H54 (cell line): ENCODE data around the gene DDI2.
"Not testable (repeated sequence)": the region's sequence is repeated elsewhere in the genome, so short reads cannot be mapped to it uniquely, and the experiment has no call there.

ENCODE experiments used
- DNase-seq: peaks from one replicate; pipeline ENCODE4 v3.0.0; 2011; ENCODE audit warnings: low spot score, mixed read lengths; ENCODE audit not compliant: insufficient read length
- FAIRE-seq: peaks from 3 replicates; lab custom pipeline; 2011; peaks lifted over from hg19 to GRCh38; lab: Jason Lieb, UNC
- POLR2A ChIP-seq: IDR thresholded peaks from 2 replicates; pipeline ENCODE4 v1.6.1; 2011; ENCODE audit warnings: low read depth, mild to moderate bottlenecking, low read length

Gene DDI2

GRCh38 chr1:15637826-15638225 is 20.6 kb downstream of the DDI2 start:
- TF ChIP-seq POLR2A = no peak
- DNase-seq (no peak), FAIRE-seq (no peak)

GRCh38 chr1:15639262-15639661 is 22.0 kb downstream of the DDI2 start:
- FAIRE-seq (no peak), DNase-seq (no peak)
- TF ChIP-seq POLR2A = no peak

- no peak for DNase-seq
- FAIRE-seq = no peak
- no peak for TF ChIP-seq POLR2A
Observed at GRCh38 chr1:15639931-15640330, 22.7 kb downstream of the DDI2 start.

- FAIRE-seq (no peak), DNase-seq (no peak)
- TF ChIP-seq POLR2A = no peak
Observed at GRCh38 chr1:15640667-15641066, 23.4 kb downstream of the DDI2 start.

- FAIRE-seq (no peak), DNase-seq (no peak)
- no peak for TF ChIP-seq POLR2A
Observed at GRCh38 chr1:15649937-15650336, 32.7 kb downstream of the DDI2 start.

GRCh38 chr1:15650433-15650832 is 33.2 kb downstream of the DDI2 start:
- FAIRE-seq = no peak
- no peak for TF ChIP-seq POLR2A
- DNase-seq = no peak

GRCh38 chr1:15652130-15652529 is 34.9 kb downstream of the DDI2 start:
- FAIRE-seq, DNase-seq: not testable (repeated sequence)

- no peak for TF ChIP-seq POLR2A
- FAIRE-seq = no peak
- DNase-seq = no peak
Observed at GRCh38 chr1:15654091-15654690, 36.9 kb downstream of the DDI2 start.

- TF ChIP-seq POLR2A = no peak
- FAIRE-seq (no peak), DNase-seq (no peak)
Observed at GRCh38 chr1:15656464-15656863, 39.2 kb downstream of the DDI2 start.

- TF ChIP-seq POLR2A = no peak
- no peak for DNase-seq
- FAIRE-seq = no peak
Observed at GRCh38 chr1:15657021-15657420, 39.8 kb downstream of the DDI2 start.

GRCh38 chr1:15660151-15660550 is 42.9 kb downstream of the DDI2 start:
- no peak for FAIRE-seq
- TF ChIP-seq POLR2A = no peak
- DNase-seq = no peak

GRCh38 chr1:15662477-15662876 is 45.2 kb downstream of the DDI2 start:
- no peak for TF ChIP-seq POLR2A
- DNase-seq (no peak), FAIRE-seq (no peak)

GRCh38 chr1:15663925-15664324 is 46.7 kb downstream of the DDI2 start:
- FAIRE-seq (no peak), DNase-seq (no peak)
- TF ChIP-seq POLR2A = no peak

- FAIRE-seq (no peak), DNase-seq (no peak)
- no peak for TF ChIP-seq POLR2A
Observed at GRCh38 chr1:15667362-15667761, 50.1 kb downstream of the DDI2 start.

GRCh38 chr1:15668089-15668754 is 51.0 kb downstream of the DDI2 start:
- DNase-seq = no peak
- TF ChIP-seq POLR2A = no peak
- FAIRE-seq = no peak
